PC-9 (cell line): ENCODE data around the gene ARHGAP28. TPM values are rescaled to one million over a fixed set of nuclear protein-coding genes. Genes with fewer than 3 reads are reported as not detected.

Source experiments
- BruUV-seq: library from RNA; stranded (reverse); fragments of 400-500 nt; replicated peaks from 2 replicates; lab custom pipeline; 2021; lab: Mats Ljungman, UMichigan
- CTCF ChIA-PET: fragments of 300-600 bp; sonication (Branson Sonifier 250); formaldehyde crosslinking; loops from one replicate; lab custom pipeline; 2022; ENCODE audit warnings: antibody characterized with exemption; lab: Charles Lee
- POLR2A ChIA-PET: fragments of 300-600 bp; sonication (Branson Sonifier 250); formaldehyde crosslinking; loops from one replicate; lab custom pipeline; 2022; ENCODE audit warnings: antibody characterized with exemption; ENCODE audit not compliant: unreplicated experiment; lab: Charles Lee
- DNase-seq, 2 experiments: peaks; one replicate each; pipeline versions ENCODE4 v3.0.0 to v3.0.0-alpha.2; 2015 to 2022; ENCODE audit warnings: mixed read lengths in 1 of 2
- H2AFZ ChIP-seq: fragments of 200-600 bp; sonication (generic); 2 replicates; pipeline ENCODE4 v1.8.1; 2017; ENCODE audit warnings: antibody characterized with exemption
- H3F3A ChIP-seq: fragments of 200-600 bp; sonication (generic); 2 replicates; pipeline ENCODE4 v1.8.1; 2017; ENCODE audit warnings: antibody characterized with exemption, mild to moderate bottlenecking, low read depth; ENCODE audit not compliant: insufficient read depth
- H3K27ac ChIP-seq: fragments of 200-600 bp; sonication (generic); 2 replicates; pipeline ENCODE4 v1.6.1; 2016; ENCODE audit warnings: mixed run types
- H3K27me3 ChIP-seq: fragments of 200-600 bp; sonication (generic); 2 replicates; pipeline ENCODE4 v1.6.1; 2016; ENCODE audit warnings: low read depth, mixed run types; ENCODE audit not compliant: insufficient read depth
- H3K36me3 ChIP-seq: fragments of 200-600 bp; sonication (generic); 2 replicates; pipeline ENCODE4 v1.6.1; 2016; ENCODE audit warnings: low read depth, mixed run types
- H3K4me1 ChIP-seq: fragments of 200-600 bp; sonication (generic); replicated peaks from 2 replicates; pipeline ENCODE4 v1.6.1; 2016; ENCODE audit warnings: mixed run types; ENCODE audit not compliant: insufficient read depth
- H3K4me2 ChIP-seq: fragments of 200-600 bp; sonication (generic); 2 replicates; pipeline ENCODE4 v1.6.1; 2017; ENCODE audit warnings: mixed run types
- H3K4me3 ChIP-seq: fragments of 200-600 bp; sonication (generic); 2 replicates; pipeline ENCODE4 v1.6.1; 2016; ENCODE audit warnings: mixed run types
- H3K79me2 ChIP-seq: fragments of 200-600 bp; sonication (generic); 2 replicates; pipeline ENCODE4 v1.6.1; 2017; ENCODE audit warnings: low read depth, mixed run types
- H3K9me2 ChIP-seq: fragments of 200-600 bp; sonication (generic); 2 replicates; pipeline ENCODE4 v1.8.1; 2017; ENCODE audit warnings: mild to moderate bottlenecking; ENCODE audit not compliant: insufficient read depth
- H3K9me3 ChIP-seq: fragments of 200-600 bp; sonication (generic); 2 replicates; pipeline ENCODE4 v1.8.1; 2016; ENCODE audit warnings: low read depth; ENCODE audit not compliant: insufficient read depth
- H4K20me1 ChIP-seq: fragments of 200-600 bp; sonication (generic); 2 replicates; pipeline ENCODE4 v1.8.1; 2017; ENCODE audit not compliant: insufficient read depth
- EZH2 ChIP-seq: fragments of 200-600 bp; sonication (generic); IDR thresholded peaks from 2 replicates; pipeline ENCODE4 v1.8.0; 2017; ENCODE audit warnings: antibody characterized with exemption, low read depth
- intact Hi-C: fragments of 100-400 bp; cut with micrococcal nuclease; formaldehyde crosslinking; loops from one replicate; pipeline ENCODE4 v1.10.0; 2022; ENCODE audit not compliant: unreplicated experiment
- total RNA-seq: library from RNA; stranded (reverse); gene quantifications from 2 replicates; pipeline ENCODE4 v1.2.3, GENCODE V29; 2021
- TF ChIP-seq, protein P1 (sequence below): fragments of 200-600 bp; sonication (generic); conservative IDR thresholded peaks from 2 replicates; pipeline ENCODE4 v1.6.1; 2017; ENCODE audit warnings: mixed run types, antibody characterized with exemption, mild to moderate bottlenecking, moderate library complexity

The ARHGAP28 gene
- total RNA-seq, 1 experiment from 2014 or later, result not detected

DNA sequence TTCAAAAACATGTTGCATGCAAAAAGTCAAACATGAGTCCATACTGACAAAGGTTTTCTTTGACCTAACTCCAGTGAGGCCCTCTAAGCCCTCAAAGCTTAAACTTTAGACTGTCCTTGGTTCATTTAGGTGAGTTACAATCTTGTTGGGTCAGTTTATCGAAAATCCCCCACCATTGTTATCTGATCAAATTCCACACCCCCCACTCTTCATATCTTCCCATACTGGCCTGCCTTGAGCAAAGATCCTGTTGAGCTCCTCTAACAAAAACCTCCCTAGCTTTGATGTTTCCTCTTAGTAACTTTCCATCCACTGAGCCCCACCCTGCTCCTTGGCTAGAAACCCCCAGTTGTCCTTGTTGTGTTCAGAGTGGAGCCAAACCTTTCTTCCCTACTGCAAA lies 193.7 kb downstream of the ARHGAP28 start:
- Histone ChIP-seq H3K79me2 (no peaks in the 10 kb centered on the region), H3F3A (no peaks in the 10 kb centered on the region), H3K4me3 (no peak overlapping the region), H2AFZ (no peak overlapping the region), H3K27ac (no peak overlapping the region), H3K9me3 (no peaks in the 10 kb centered on the region), H4K20me1 (no peaks in the 10 kb centered on the region), H3K9me2 (no peaks in the 10 kb centered on the region), H3K4me1 (no peaks in the 10 kb centered on the region), H3K27me3 (peaks cover 11% of the 10 kb centered on the region), H3K36me3 (no peaks in the 10 kb centered on the region), H3K4me2 (no peak overlapping the region)
- ChIA-PET CTCF (no interaction called here), POLR2A (interaction anchor here (0.7 kb wide), 1 partner anchor 831 kb away, joined by 3 read pairs; no protein-coding TSS in a partner anchor)
- intact Hi-C loops, result loop anchor here (5.0 kb wide), 1 partner anchor 99 kb away; no protein-coding TSS in a partner anchor
- BruUV-seq, result no TSS peak
- no peak for DNase-seq
- TF ChIP-seq EZH2, result no peak
- TF ChIP-seq, protein P1, sequence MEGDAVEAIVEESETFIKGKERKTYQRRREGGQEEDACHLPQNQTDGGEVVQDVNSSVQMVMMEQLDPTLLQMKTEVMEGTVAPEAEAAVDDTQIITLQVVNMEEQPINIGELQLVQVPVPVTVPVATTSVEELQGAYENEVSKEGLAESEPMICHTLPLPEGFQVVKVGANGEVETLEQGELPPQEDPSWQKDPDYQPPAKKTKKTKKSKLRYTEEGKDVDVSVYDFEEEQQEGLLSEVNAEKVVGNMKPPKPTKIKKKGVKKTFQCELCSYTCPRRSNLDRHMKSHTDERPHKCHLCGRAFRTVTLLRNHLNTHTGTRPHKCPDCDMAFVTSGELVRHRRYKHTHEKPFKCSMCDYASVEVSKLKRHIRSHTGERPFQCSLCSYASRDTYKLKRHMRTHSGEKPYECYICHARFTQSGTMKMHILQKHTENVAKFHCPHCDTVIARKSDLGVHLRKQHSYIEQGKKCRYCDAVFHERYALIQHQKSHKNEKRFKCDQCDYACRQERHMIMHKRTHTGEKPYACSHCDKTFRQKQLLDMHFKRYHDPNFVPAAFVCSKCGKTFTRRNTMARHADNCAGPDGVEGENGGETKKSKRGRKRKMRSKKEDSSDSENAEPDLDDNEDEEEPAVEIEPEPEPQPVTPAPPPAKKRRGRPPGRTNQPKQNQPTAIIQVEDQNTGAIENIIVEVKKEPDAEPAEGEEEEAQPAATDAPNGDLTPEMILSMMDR, result no peak

- BruUV-seq, result no TSS peak
- no peaks in the 10 kb centered on the region for H3F3A ChIP-seq
Observed at GRCh38 chr18:6927153-6927552, 197.6 kb downstream of the ARHGAP28 start.

DNA sequence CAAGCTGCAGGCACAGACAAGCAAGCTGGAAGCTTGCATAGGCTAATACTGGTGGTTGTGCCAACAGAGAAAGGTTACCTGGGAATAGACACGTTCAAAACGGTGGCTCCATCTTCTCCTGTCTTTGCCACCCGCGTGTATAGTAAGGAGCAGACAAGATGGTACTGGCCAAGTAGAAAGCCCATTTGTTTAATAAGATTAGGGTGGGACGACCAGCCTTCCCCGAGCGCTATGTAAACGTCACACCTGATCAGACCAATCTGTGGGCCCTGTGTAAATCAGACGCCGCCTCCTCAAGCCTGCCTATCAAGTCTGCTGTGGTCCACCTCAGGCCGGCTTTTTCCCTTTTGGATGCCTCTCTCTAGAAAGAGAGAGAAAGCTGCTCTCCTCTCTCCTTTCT lies 198.8 kb downstream of the ARHGAP28 start:
- no peak overlapping the region for H2AFZ ChIP-seq
- ChIA-PET POLR2A (no interaction called here), CTCF (no interaction called here)
- H3K27me3 ChIP-seq, result peaks cover 21% of the 10 kb centered on the region; the same call in 1 of the 2 replicates
- intact Hi-C loops, result no loop called here
- no TSS peak for BruUV-seq
- TF ChIP-seq, protein P1, result no peak
- TF ChIP-seq EZH2, result no peak
- H3K4me3 ChIP-seq, result no peak overlapping the region
- H3K4me1 ChIP-seq, result no peaks in the 10 kb centered on the region
- H3K79me2 ChIP-seq, result no peaks in the 10 kb centered on the region
- no peak overlapping the region for H3K27ac ChIP-seq
- no peaks in the 10 kb centered on the region for H3K36me3 ChIP-seq
- no peaks in the 10 kb centered on the region for H4K20me1 ChIP-seq
- no peak overlapping the region for H3K4me2 ChIP-seq
- DNase-seq, result no peak
- H3K9me2 ChIP-seq, result no peaks in the 10 kb centered on the region
- H3F3A ChIP-seq, result no peaks in the 10 kb centered on the region
- no peaks in the 10 kb centered on the region for H3K9me3 ChIP-seq

More at GRCh38 chr18:6927153-6927552, 197.6 kb downstream of the ARHGAP28 start:
- DNase-seq, result no peak
- intact Hi-C loops, result no loop called here
- Histone ChIP-seq H2AFZ (no peak overlapping the region), H3K79me2 (no peaks in the 10 kb centered on the region), H3K9me3 (no peaks in the 10 kb centered on the region), H3K36me3 (no peaks in the 10 kb centered on the region), H3K4me2 (no peak overlapping the region), H3K27me3 (peaks cover 15% of the 10 kb centered on the region; the same call in 1 of the 2 replicates), H3K4me3 (no peak overlapping the region), H3K9me2 (no peaks in the 10 kb centered on the region), H3K27ac (no peak overlapping the region), H3K4me1 (no peaks in the 10 kb centered on the region), H4K20me1 (no peaks in the 10 kb centered on the region)
- ChIA-PET CTCF (no interaction called here), POLR2A (no interaction called here)
- no peak for TF ChIP-seq EZH2
- TF ChIP-seq, protein P1, result no peak
